D721Med (cell line): ENCODE data around the gene MYOZ1.

Experiments used
- DNase-seq: peaks from one replicate; pipeline ENCODE4 v3.0.0; 2011; ENCODE audit warnings: low spot score; ENCODE audit not compliant: insufficient read length
- FAIRE-seq: peaks from 2 replicates; lab custom pipeline; 2011; peaks lifted over from hg19 to GRCh38; lab: Jason Lieb, UNC
- CTCF ChIP-seq: IDR thresholded peaks from 2 replicates; pipeline ENCODE4 v1.5.1; 2012; ENCODE audit warnings: mild to moderate bottlenecking, control low read depth; ENCODE audit not compliant: insufficient read depth; ENCODE audit errors: missing control alignments

MYOZ1 gene

GRCh38 chr10:73643362-73643761, 2.1 kb upstream of the MYOZ1 start:
- DNase-seq = no peak
- FAIRE-seq = no peak
- no peak for TF ChIP-seq CTCF

GRCh38 chr10:73639286-73639685, 2.0 kb downstream of the MYOZ1 start:
- TF ChIP-seq CTCF = no peak
- FAIRE-seq (no peak), DNase-seq (no peak)

GRCh38 chr10:73635781-73636180, 5.5 kb downstream of the MYOZ1 start:
- FAIRE-seq (no peak), DNase-seq (no peak)
- TF ChIP-seq CTCF = no peak

GRCh38 chr10:73634421-73634820, 6.9 kb downstream of the MYOZ1 start:
- DNase-seq (no peak), FAIRE-seq (no peak)
- no peak for TF ChIP-seq CTCF

- no peak for TF ChIP-seq CTCF
- no peak for DNase-seq
- FAIRE-seq = no peak
Measured at GRCh38 chr10:73629165-73629564, 12.1 kb downstream of the MYOZ1 start.

GRCh38 chr10:73628405-73628804, 12.9 kb downstream of the MYOZ1 start:
- FAIRE-seq = no peak

GRCh38 chr10:73627300-73627699, 14.0 kb downstream of the MYOZ1 start:
- DNase-seq = no peak
- no peak for TF ChIP-seq CTCF
- no peak for FAIRE-seq

More at GRCh38 chr10:73628405-73628804, 12.9 kb downstream of the MYOZ1 start:
- no peak for DNase-seq
- TF ChIP-seq CTCF = no peak
